Breast epithelium (tissue), 4 donors: ENCODE data around the gene PUS7. TPM values are rescaled to one million over a fixed set of nuclear protein-coding genes. Genes with fewer than 3 reads are reported as not detected.

Source experiments
- DNase-seq, 2 donors: peaks; one replicate each; pipeline ENCODE4 v3.0.0-alpha.2; 2019; ENCODE audit warnings: low spot score in 2 of 2
- H3K27ac ChIP-seq, 2 donors: fragments of 200-600 bp; sonication (generic) in 1 of 2; one replicate each; pipeline ENCODE4 v1.5.1; 2016 to 2019; ENCODE audit warnings: mild to moderate bottlenecking in 1 of 2
- H3K27me3 ChIP-seq, 2 donors: fragments of 200-600 bp; sonication (generic) in 1 of 2; one replicate each; pipeline versions ENCODE4 v1.5.1 to v1.6.0; 2017 to 2019; ENCODE audit warnings: control low read depth in 1 of 2, mild to moderate bottlenecking in 1 of 2
- H3K36me3 ChIP-seq: fragments of 200-600 bp; one replicate; pipeline ENCODE4 v1.5.1; 2019
- H3K4me1 ChIP-seq, 2 donors: fragments of 200-600 bp; sonication (generic); one replicate each; pipeline ENCODE4 v1.5.1; 2016 to 2019; ENCODE audit warnings: control low read depth in 1 of 2
- H3K4me3 ChIP-seq, 3 donors: fragments of 200-600 bp; sonication (generic); 1 replicate in 2 of 3; 2 replicates in 1 of 3; pipeline ENCODE4 v1.5.1; 2016 to 2019; ENCODE audit warnings: mild to moderate bottlenecking in 3 of 3, moderate library complexity in 2 of 3
- H3K9me3 ChIP-seq, 2 donors: fragments of 200-600 bp; sonication (generic) in 1 of 2; one replicate each; pipeline ENCODE4 v1.5.1; 2016 to 2019; ENCODE audit warnings: control low read depth in 1 of 2
- CTCF ChIP-seq, 3 donors: fragments of 450-650 bp; IDR thresholded peaks; one replicate each; pipeline ENCODE4 v1.5.1; 2016 to 2017; ENCODE audit warnings: antibody characterized with exemption in 3 of 3, mild to moderate bottlenecking in 3 of 3, moderate library complexity in 3 of 3
- POLR2A ChIP-seq: fragments of 450-650 bp; IDR thresholded peaks from one replicate; pipeline ENCODE4 v1.6.1; 2016; ENCODE audit warnings: antibody characterized with exemption, mild to moderate bottlenecking, moderate library complexity
- POLR2AphosphoS5 ChIP-seq, 3 donors: sonication (generic); formaldehyde crosslinking; IDR thresholded peaks; one replicate each; pipeline ENCODE4 v1.6.1; 2017; ENCODE audit warnings: antibody characterized with exemption in 3 of 3
- intact Hi-C: fragments of 100-400 bp; cut with DNase I; formaldehyde crosslinking; loops from one replicate; pipeline ENCODE4 v1.15.1; 2023; ENCODE audit warnings: low total_unique reads
- total RNA-seq, 3 donors: library from RNA; depleted of rRNA; stranded (reverse); fragments of >200 nt; gene quantifications; one replicate each; pipeline ENCODE4 v1.1.0, GENCODE V29; 2016

Gene PUS7
- total RNA-seq, 3 donors from 2014 or later: 18.9 to 23.6 (median 19.5) TPM

- no peaks in the 10 kb centered on the region for H3K4me1 ChIP-seq
- H3K27ac ChIP-seq: no peak overlapping the region
- intact Hi-C loops: loop anchor here (10.0 kb wide), 1 partner anchor 355 kb away; no protein-coding TSS in a partner anchor
- no peak overlapping the region for H3K4me3 ChIP-seq
- H3K36me3 ChIP-seq: no peaks in the 10 kb centered on the region
- no peaks in the 10 kb centered on the region for H3K9me3 ChIP-seq
- no peak for TF ChIP-seq POLR2AphosphoS5 (IDR thresholded peaks at IDR 0.05)
- no peak for TF ChIP-seq POLR2A
- TF ChIP-seq CTCF (IDR thresholded peaks at IDR 0.05): no peak
- H3K27me3 ChIP-seq: no peaks in the 10 kb centered on the region
- no peak for DNase-seq
Observed at GRCh38 chr7:105470090-105470489, 52.0 kb downstream of the PUS7 start.

- intact Hi-C loops: no loop called here
- Histone ChIP-seq H3K4me3 (no peak overlapping the region), H3K36me3 (no peaks in the 10 kb centered on the region), H3K27ac (peak overlapping the region in 1 of 2 donors; percentile 3), H3K4me1 (no peaks in the 10 kb centered on the region), H3K27me3 (no peaks in the 10 kb centered on the region), H3K9me3 (no peaks in the 10 kb centered on the region)
- DNase-seq: no peak
- TF ChIP-seq CTCF (IDR thresholded peaks at IDR 0.05) (no peak), POLR2AphosphoS5 (IDR thresholded peaks at IDR 0.05) (no peak), POLR2A (no peak)
Observed at GRCh38 chr7:105462765-105463420, 59.2 kb downstream of the PUS7 start.

GRCh38 chr7:105461518-105461917 lies 60.6 kb downstream of the PUS7 start:
- TF ChIP-seq CTCF (IDR thresholded peaks at IDR 0.05) (no peak), POLR2A (no peak), POLR2AphosphoS5 (IDR thresholded peaks at IDR 0.05) (no peak)
- no peak overlapping the region for H3K27ac ChIP-seq
- no peaks in the 10 kb centered on the region for H3K9me3 ChIP-seq
- no peak overlapping the region for H3K4me3 ChIP-seq
- no peak for DNase-seq
- intact Hi-C loops: no loop called here
- H3K36me3 ChIP-seq: no peaks in the 10 kb centered on the region
- H3K4me1 ChIP-seq: no peaks in the 10 kb centered on the region
- H3K27me3 ChIP-seq: no peaks in the 10 kb centered on the region

GRCh38 chr7:105457619-105458225 lies 64.3 kb downstream of the PUS7 start:
- Histone ChIP-seq H3K4me1 (no peaks in the 10 kb centered on the region), H3K36me3 (no peaks in the 10 kb centered on the region), H3K4me3 (no peak overlapping the region), H3K9me3 (no peaks in the 10 kb centered on the region), H3K27me3 (no peaks in the 10 kb centered on the region), H3K27ac (no peak overlapping the region)
- DNase-seq: no peak
- intact Hi-C loops: no loop called here
- TF ChIP-seq POLR2A: no peak
- no peak for TF ChIP-seq CTCF (IDR thresholded peaks at IDR 0.05)
- TF ChIP-seq POLR2AphosphoS5 (IDR thresholded peaks at IDR 0.05): no peak

GRCh38 chr7:105454921-105455320 lies 67.2 kb downstream of the PUS7 start:
- no peak overlapping the region for H3K4me3 ChIP-seq
- intact Hi-C loops: no loop called here
- H3K36me3 ChIP-seq: no peaks in the 10 kb centered on the region
- TF ChIP-seq POLR2A (no peak), POLR2AphosphoS5 (IDR thresholded peaks at IDR 0.05) (no peak), CTCF (IDR thresholded peaks at IDR 0.05) (no peak)
- no peak for DNase-seq
- no peaks in the 10 kb centered on the region for H3K9me3 ChIP-seq
- H3K4me1 ChIP-seq: no peaks in the 10 kb centered on the region
- peak overlapping the region in 1 of 2 donors; percentile 29 for H3K27ac ChIP-seq
- no peaks in the 10 kb centered on the region for H3K27me3 ChIP-seq
